ENCODE data around the gene SMAD6.

DNA sequence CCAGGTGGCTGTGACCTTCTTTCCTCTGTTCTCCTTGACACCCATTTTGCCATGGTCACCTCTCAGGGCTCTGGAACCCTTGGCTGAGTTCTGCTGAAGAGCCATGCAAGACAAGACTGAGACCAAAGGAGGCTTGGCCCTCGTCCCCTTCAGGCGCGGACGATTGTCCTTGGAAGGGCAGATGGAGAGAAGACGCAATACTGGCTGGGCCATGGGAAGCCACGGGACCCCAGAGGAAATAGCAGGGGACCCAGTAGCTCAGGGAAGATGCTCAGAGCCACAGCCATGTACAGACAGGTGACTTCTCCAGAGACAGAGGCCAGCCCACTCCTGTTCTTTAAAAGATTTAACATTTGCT lies 125.6 kb downstream of the SMAD6 start:
- TF ChIP-seq, protein P1, sequence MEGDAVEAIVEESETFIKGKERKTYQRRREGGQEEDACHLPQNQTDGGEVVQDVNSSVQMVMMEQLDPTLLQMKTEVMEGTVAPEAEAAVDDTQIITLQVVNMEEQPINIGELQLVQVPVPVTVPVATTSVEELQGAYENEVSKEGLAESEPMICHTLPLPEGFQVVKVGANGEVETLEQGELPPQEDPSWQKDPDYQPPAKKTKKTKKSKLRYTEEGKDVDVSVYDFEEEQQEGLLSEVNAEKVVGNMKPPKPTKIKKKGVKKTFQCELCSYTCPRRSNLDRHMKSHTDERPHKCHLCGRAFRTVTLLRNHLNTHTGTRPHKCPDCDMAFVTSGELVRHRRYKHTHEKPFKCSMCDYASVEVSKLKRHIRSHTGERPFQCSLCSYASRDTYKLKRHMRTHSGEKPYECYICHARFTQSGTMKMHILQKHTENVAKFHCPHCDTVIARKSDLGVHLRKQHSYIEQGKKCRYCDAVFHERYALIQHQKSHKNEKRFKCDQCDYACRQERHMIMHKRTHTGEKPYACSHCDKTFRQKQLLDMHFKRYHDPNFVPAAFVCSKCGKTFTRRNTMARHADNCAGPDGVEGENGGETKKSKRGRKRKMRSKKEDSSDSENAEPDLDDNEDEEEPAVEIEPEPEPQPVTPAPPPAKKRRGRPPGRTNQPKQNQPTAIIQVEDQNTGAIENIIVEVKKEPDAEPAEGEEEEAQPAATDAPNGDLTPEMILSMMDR (conservative IDR thresholded peaks at IDR 0.05): no peak
- TF ChIP-seq ZFX (IDR thresholded peaks at IDR 0.05): no peak
